K562 (cell line): ENCODE data around the gene CYP4V2. TPM values are rescaled to one million over a fixed set of nuclear protein-coding genes. Genes with fewer than 3 reads are reported as not detected.

ENCODE experiments used
- ARID1B ChIP-seq: fragments of 450-650 bp; IDR thresholded peaks from 2 replicates; pipeline ENCODE4 v1.6.1; 2016; ENCODE audit warnings: antibody characterized with exemption, mild to moderate bottlenecking, inconsistent platforms
- CREM ChIP-seq: IDR thresholded peaks from 2 replicates; pipeline ENCODE4 v1.6.1; 2014; ENCODE audit warnings: antibody characterized with exemption, low read depth
- EP300 ChIP-seq: IDR thresholded peaks from 2 replicates; pipeline ENCODE4 v1.6.1; 2012; ENCODE audit warnings: low read length, improper control_type of control experiment
- KLF16 ChIP-seq: IDR thresholded peaks from 2 replicates; pipeline ENCODE4 v1.6.1; 2016; ENCODE audit warnings: antibody characterized with exemption
- MECOM ChIP-seq: fragments of 250-450 bp; sonication (Bioruptor Pico); IDR thresholded peaks from 2 replicates; pipeline ENCODE4 v1.8.0; 2022; ENCODE audit warnings: inconsistent platforms
- MEIS2 ChIP-seq: fragments of 450-650 bp; IDR thresholded peaks from 2 replicates; pipeline ENCODE4 v1.6.1; 2014; ENCODE audit warnings: mild to moderate bottlenecking; ENCODE audit not compliant: partially characterized antibody
- MTA3 ChIP-seq: fragments of 450-650 bp; formaldehyde crosslinking; IDR thresholded peaks from 2 replicates; pipeline ENCODE4 v1.6.1; 2017; ENCODE audit warnings: mild to moderate bottlenecking, borderline replicate concordance
- NCOA1 ChIP-seq: fragments of 450-650 bp; IDR thresholded peaks from 2 replicates; pipeline ENCODE4 v1.6.1; 2016; ENCODE audit warnings: low read depth
- NCOR1 ChIP-seq: fragments of 450-650 bp; IDR thresholded peaks from 2 replicates; pipeline ENCODE4 v1.6.1; 2016; ENCODE audit warnings: mild to moderate bottlenecking, moderate library complexity
- RNF2 ChIP-seq: sonication (generic); IDR thresholded peaks from 2 replicates; pipeline ENCODE4 v1.6.1; 2016
- SMAD4 ChIP-seq: fragments of 250-450 bp; sonication (Bioruptor Pico); conservative IDR thresholded peaks from 2 replicates; pipeline ENCODE4 v1.8.0; 2021; ENCODE audit warnings: inconsistent platforms, mild to moderate bottlenecking, moderate library complexity
- SMARCE1 ChIP-seq: fragments of 450-650 bp; IDR thresholded peaks from 2 replicates; pipeline ENCODE4 v1.7.1; 2016; ENCODE audit warnings: mild to moderate bottlenecking
- TAL1 ChIP-seq: fragments of 450-650 bp; IDR thresholded peaks from 2 replicates; pipeline ENCODE4 v1.6.1; 2016; ENCODE audit warnings: mild to moderate bottlenecking
- TCF3 ChIP-seq: sonication (generic); formaldehyde crosslinking; IDR thresholded peaks from 2 replicates; pipeline ENCODE4 v1.4.0; 2020; ENCODE audit warnings: mild to moderate bottlenecking, missing genetic modification reagents
- TEAD4 ChIP-seq, 2 experiments: sonication (generic) in 1 of 2; formaldehyde crosslinking in 1 of 2; IDR thresholded peaks; 2 replicates each; pipeline versions ENCODE4 v1.6.1 to v1.8.0; 2012 to 2022; ENCODE audit warnings: borderline replicate concordance in 1 of 2, inconsistent platforms in 1 of 2, low read length in 1 of 2, mild to moderate bottlenecking in 1 of 2, missing genetic modification reagents in 1 of 2
- polyA plus RNA-seq, 8 experiments: library from polyadenylated mRNA; depleted of rRNA in 4 of 8; stranded (reverse) in 5 of 8; unstranded in 3 of 8; fragments of >200 nt; fragmentation: Nextera tagmentation in 2 of 8; fragmentation: Illumina TruSeq in 1 of 8; extraction: Ambion mirVana in 2 of 8; extraction: Trizol in 1 of 8; gene quantifications; 2 replicates each; pipeline versions ENCODE4 v1.2.1 to v1.2.3, GENCODE V29; 2011 to 2014; ENCODE audit warnings: inconsistent platforms in 1 of 8, missing spikeins in 1 of 8
- total RNA-seq, 7 experiments: library from RNA; depleted of rRNA in 6 of 7; stranded (reverse); fragments of >200 nt in 6 of 7; fragmentation: Illumina TruSeq in 2 of 7; extraction: Trizol in 2 of 7; gene quantifications; 2 replicates each; pipeline versions ENCODE4 v1.2.1 to v1.2.3, GENCODE V29; 2011 to 2021; ENCODE audit warnings: low replicate concordance in 1 of 7
- TF ChIP-seq, protein P1 (sequence below): fragments of 450-650 bp; IDR thresholded peaks from one replicate; pipeline ENCODE4 v1.6.1; 2018; ENCODE audit warnings: mild to moderate bottlenecking, moderate library complexity; ENCODE audit not compliant: partially characterized antibody
- TF ChIP-seq, protein P2 (sequence below): sonication (generic); formaldehyde crosslinking; IDR thresholded peaks from 2 replicates; pipeline ENCODE4 v1.8.0; 2022; ENCODE audit warnings: missing genetic modification reagents, mild to moderate bottlenecking, moderate library complexity, borderline replicate concordance
- TF ChIP-seq, protein P3 (sequence below): fragments of 450-650 bp; conservative IDR thresholded peaks from 2 replicates; pipeline ENCODE4 v1.6.1; 2016; ENCODE audit warnings: missing genetic modification characterization, low read depth, mild to moderate bottlenecking, control low read depth, missing compliant biosample characterization
- TF ChIP-seq, protein P4 (sequence below): fragments of 250-450 bp; sonication (Bioruptor Pico); IDR thresholded peaks from 2 replicates; pipeline ENCODE4 v1.5.0; 2021; ENCODE audit warnings: mild to moderate bottlenecking, borderline replicate concordance

CYP4V2 gene
- total and polyA plus RNA-seq, 9 of the 15 experiments (the other 6 are each of a cell fraction or from before 2014, with no cell fraction given): 1.1 to 8.3 (median 3.9) TPM

DNA sequence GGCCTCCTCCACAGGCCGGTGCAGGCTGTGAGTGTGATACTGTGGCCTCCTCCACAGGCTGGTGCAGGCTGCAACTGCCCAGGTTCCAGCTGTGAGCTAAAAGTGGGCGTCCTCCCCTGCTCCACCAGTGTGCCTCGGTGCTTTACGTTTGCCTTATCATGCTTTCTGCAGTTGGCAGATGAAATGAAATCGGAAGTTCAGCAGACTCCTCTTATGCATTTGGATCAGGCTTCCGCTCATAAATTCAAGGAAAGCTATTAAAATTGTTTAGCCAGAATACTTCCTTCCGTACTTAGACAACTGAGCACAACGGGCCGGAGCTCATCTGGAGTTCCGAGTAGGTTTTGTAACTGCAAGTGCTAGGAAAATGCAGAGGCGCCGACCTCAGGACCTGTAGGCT is 12.0 kb downstream of the CYP4V2 start (continued):
- TF ChIP-seq CREM: 0 out of 2 replicates have a peak, but pooled peaks have one; percentile 9
- peak; percentile 39; the same call in 1 of the 2 replicates for TF ChIP-seq TAL1
- TF ChIP-seq MTA3: 0 out of 2 replicates have a peak, but pooled peaks have one; percentile 47
- TF ChIP-seq TCF3 (CRISPR knock-in tag): peak; percentile 46; the same call in 1 of the 2 replicates
- TF ChIP-seq MEIS2: peak; percentile 46
- TF ChIP-seq MECOM: no peak
- TF ChIP-seq SMAD4 (CRISPR knock-in tag): peak; percentile 93
- TF ChIP-seq, protein P1, sequence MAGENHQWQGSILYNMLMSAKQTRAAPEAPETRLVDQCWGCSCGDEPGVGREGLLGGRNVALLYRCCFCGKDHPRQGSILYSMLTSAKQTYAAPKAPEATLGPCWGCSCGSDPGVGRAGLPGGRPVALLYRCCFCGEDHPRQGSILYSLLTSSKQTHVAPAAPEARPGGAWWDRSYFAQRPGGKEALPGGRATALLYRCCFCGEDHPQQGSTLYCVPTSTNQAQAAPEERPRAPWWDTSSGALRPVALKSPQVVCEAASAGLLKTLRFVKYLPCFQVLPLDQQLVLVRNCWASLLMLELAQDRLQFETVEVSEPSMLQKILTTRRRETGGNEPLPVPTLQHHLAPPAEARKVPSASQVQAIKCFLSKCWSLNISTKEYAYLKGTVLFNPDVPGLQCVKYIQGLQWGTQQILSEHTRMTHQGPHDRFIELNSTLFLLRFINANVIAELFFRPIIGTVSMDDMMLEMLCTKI: no peak
- peak; percentile 63 for TF ChIP-seq NCOR1
- peak; percentile 58 for TF ChIP-seq ARID1B
- TF ChIP-seq, protein P2, sequence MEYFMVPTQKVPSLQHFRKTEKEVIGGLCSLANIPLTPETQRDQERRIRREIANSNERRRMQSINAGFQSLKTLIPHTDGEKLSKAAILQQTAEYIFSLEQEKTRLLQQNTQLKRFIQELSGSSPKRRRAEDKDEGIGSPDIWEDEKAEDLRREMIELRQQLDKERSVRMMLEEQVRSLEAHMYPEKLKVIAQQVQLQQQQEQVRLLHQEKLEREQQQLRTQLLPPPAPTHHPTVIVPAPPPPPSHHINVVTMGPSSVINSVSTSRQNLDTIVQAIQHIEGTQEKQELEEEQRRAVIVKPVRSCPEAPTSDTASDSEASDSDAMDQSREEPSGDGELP (CRISPR knock-in tag): peak; percentile 79; the same call in 1 of the 2 replicates
- TF ChIP-seq, protein P3, sequence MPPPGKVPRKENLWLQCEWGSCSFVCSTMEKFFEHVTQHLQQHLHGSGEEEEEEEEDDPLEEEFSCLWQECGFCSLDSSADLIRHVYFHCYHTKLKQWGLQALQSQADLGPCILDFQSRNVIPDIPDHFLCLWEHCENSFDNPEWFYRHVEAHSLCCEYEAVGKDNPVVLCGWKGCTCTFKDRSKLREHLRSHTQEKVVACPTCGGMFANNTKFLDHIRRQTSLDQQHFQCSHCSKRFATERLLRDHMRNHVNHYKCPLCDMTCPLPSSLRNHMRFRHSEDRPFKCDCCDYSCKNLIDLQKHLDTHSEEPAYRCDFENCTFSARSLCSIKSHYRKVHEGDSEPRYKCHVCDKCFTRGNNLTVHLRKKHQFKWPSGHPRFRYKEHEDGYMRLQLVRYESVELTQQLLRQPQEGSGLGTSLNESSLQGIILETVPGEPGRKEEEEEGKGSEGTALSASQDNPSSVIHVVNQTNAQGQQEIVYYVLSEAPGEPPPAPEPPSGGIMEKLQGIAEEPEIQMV (tag): no peak
- TF ChIP-seq NCOA1: 0 out of 2 replicates have a peak, but pooled peaks have one; percentile 16
- TF ChIP-seq SMARCE1: no peak
- TF ChIP-seq RNF2: peak; percentile 44; the same call in 1 of the 2 replicates
- peak; percentile 69 for TF ChIP-seq KLF16
- TF ChIP-seq, protein P4, sequence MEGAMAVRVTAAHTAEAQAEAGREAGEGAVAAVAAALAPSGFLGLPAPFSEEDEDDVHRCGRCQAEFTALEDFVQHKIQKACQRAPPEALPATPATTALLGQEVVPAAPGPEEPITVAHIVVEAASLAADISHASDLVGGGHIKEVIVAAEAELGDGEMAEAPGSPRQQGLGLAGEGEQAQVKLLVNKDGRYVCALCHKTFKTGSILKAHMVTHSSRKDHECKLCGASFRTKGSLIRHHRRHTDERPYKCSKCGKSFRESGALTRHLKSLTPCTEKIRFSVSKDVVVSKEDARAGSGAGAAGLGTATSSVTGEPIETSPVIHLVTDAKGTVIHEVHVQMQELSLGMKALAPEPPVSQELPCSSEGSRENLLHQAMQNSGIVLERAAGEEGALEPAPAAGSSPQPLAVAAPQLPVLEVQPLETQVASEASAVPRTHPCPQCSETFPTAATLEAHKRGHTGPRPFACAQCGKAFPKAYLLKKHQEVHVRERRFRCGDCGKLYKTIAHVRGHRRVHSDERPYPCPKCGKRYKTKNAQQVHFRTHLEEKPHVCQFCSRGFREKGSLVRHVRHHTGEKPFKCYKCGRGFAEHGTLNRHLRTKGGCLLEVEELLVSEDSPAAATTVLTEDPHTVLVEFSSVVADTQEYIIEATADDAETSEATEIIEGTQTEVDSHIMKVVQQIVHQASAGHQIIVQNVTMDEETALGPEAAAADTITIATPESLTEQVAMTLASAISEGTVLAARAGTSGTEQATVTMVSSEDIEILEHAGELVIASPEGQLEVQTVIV: peak; percentile 28; the same call in 1 of the 2 replicates
- TF ChIP-seq EP300: peak; percentile 33; the same call in 1 of the 2 replicates
- peak; percentile 63; the same call in 1 of the 2 replicates for TF ChIP-seq TEAD4 (IDR thresholded peaks at IDR 0.05; ENCODE audit: low read length)
- no peak for TF ChIP-seq TEAD4 (CRISPR knock-in tag; IDR thresholded peaks at IDR 0.05; ENCODE audit: borderline replicate concordance)
